Tongue (tissue), 2 donors: Measurements from ENCODE around the gene ZNF761. TPM values are rescaled to one million over a fixed set of nuclear protein-coding genes. Genes with fewer than 3 reads are reported as not detected.

Experiments used
- small RNA-seq: library from RNA; depleted of rRNA; stranded (forward); fragments of <200 nt; gene quantifications from one replicate; pipeline ENCODE3, GENCODE V24; 2014; ENCODE audit warnings: low replicate concordance
- total RNA-seq: library from RNA; depleted of rRNA; stranded (reverse); fragments of >200 nt; gene quantifications from one replicate; pipeline ENCODE4 v1.2.3, GENCODE V29; 2014

The ZNF761 gene
- total RNA-seq, 1 donor from 2014 or later, result 9.3 TPM

Small RNA genes lying within 50 kb of the gene (small RNA-seq; reads per million reads assigned to genes)
- not detected for gene RPL39P36

Other genes starting within 250 kb of the ZNF761 start
- 3.9 TPM for gene ZNF665, start 238.6 kb upstream of the ZNF761 start, total RNA-seq
- gene ZNF677, start 177.1 kb upstream of the ZNF761 start, total RNA-seq, result 19.0 TPM
- gene VN1R2, start 173.7 kb upstream of the ZNF761 start, total RNA-seq, result not detected
- gene VN1R4, start 164.3 kb upstream of the ZNF761 start, total RNA-seq, result not detected
- 6.8 TPM for gene ZNF845, start 98.2 kb upstream of the ZNF761 start, total RNA-seq
- gene ZNF525, start 66.3 kb upstream of the ZNF761 start, total RNA-seq, result 14.6 TPM
- 18.5 TPM for gene ZNF765, start 36.8 kb upstream of the ZNF761 start, total RNA-seq
- 5.1 TPM for gene ZNF813, start 35.7 kb downstream of the ZNF761 start, total RNA-seq
- 18.3 TPM for gene ZNF331, start 106.2 kb downstream of the ZNF761 start, total RNA-seq
- gene DPRX, start 200.0 kb downstream of the ZNF761 start, total RNA-seq, result not detected